ENCODE measurements around the gene USP44. TPM values are rescaled to one million over a fixed set of nuclear protein-coding genes. Genes with fewer than 3 reads are reported as not detected.
A peak's percentile ranks its signal among the peaks of the same experiment; 100 is the strongest.
"Not testable (repeated sequence)": the region's sequence is repeated elsewhere in the genome, so short reads cannot be mapped to it uniquely, and the experiment has no call there.

Gene USP44
- total and polyA plus RNA-seq, 4 donors: 1.6 to 4.4 (median 2.0) TPM

DNA sequence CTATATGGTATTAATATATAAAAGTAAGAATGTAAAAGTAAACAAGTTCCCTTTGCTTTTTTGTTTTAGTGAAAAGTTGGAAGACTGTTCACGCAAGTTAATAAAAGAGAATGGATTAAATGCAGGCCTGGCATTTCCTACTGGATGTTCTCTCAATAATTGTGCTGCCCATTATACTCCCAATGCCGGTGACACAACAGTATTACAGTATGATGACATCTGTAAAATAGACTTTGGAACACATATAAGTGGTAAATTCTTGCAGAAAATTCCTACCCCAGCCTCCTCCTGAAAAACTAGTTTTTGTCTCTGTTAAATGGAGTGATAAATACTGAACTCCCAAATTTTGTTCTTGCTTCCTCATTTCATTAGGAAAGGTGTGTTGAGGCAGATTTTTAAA, 56.4 kb downstream of the USP44 start:
- H3K36me3 ChIP-seq (ENCODE audit: control insufficient read depth in 1 of 2, insufficient read depth in 2 of 2, low read length in 1 of 2): peaks cover 1 to 3% of the 10 kb centered on the region in 2 donors

GRCh38 chr12:95492462-95492861, 58.8 kb downstream of the USP44 start:
- DNase-seq: no peak
- H3K4me3 ChIP-seq (ENCODE audit: low read length in 2 of 2): no peak overlapping the region
- no peaks in the 10 kb centered on the region for H3K9me3 ChIP-seq (ENCODE audit: control insufficient read depth, low read length)
- peaks cover 1 to 3% of the 10 kb centered on the region in 2 donors for H3K36me3 ChIP-seq (ENCODE audit: control insufficient read depth in 1 of 2, insufficient read depth in 2 of 2, low read length in 1 of 2)
- intact Hi-C loops (cut with DNase I): no loop called here
- no peaks in the 10 kb centered on the region for H3K4me1 ChIP-seq (ENCODE audit: control insufficient read depth in 1 of 2, insufficient read depth in 2 of 2, low read length in 2 of 2)
- WGBS, 2 donors: 88 to 89% methylated on average over 2 of the region's 2 CpGs
- H3K27ac ChIP-seq (ENCODE audit: low read depth in 1 of 2, low read length in 2 of 2): no peak overlapping the region
- no peaks in the 10 kb centered on the region for H3K27me3 ChIP-seq (ENCODE audit: control insufficient read depth in 1 of 2, insufficient read depth in 2 of 2, low read length in 1 of 2)
- ATAC-seq (ENCODE audit: low FRiP score): no peak

More for the DNA sequence above, 56.4 kb downstream of the USP44 start:
- DNase-seq: no peak
- Histone ChIP-seq H3K4me1 (ENCODE audit: control insufficient read depth in 1 of 2, insufficient read depth in 2 of 2, low read length in 2 of 2) (no peaks in the 10 kb centered on the region), H3K4me3 (ENCODE audit: low read length in 2 of 2) (no peak overlapping the region), H3K27me3 (ENCODE audit: control insufficient read depth in 1 of 2, insufficient read depth in 2 of 2, low read length in 1 of 2) (no peaks in the 10 kb centered on the region), H3K27ac (ENCODE audit: low read depth in 1 of 2, low read length in 2 of 2) (no peak overlapping the region), H3K9me3 (ENCODE audit: control insufficient read depth, low read length) (no peaks in the 10 kb centered on the region)
- no peak for ATAC-seq (ENCODE audit: low FRiP score)
- WGBS, 2 donors: 95 to 96% methylated on average over 2 of the region's 2 CpGs
- intact Hi-C loops (cut with DNase I): no loop called here

DNA sequence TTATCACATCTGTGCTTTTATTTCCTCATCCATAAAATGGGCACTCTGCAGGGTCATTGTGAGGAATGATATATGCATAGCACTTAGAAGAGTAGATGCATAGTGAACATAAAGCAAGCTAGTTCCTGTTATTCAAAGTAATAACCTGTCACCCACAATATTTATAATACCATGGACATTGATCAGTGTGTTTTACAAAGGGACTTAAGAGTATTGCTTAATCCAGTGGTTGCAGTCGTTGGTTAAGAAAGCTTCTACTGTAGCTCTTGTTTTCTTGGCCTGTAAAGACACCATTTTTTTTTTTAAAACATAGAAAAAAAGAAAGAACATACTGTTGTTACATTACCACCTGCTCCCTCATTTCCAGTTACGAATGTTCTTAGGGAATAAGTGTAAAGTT, 64.3 kb downstream of the USP44 start:
- DNase-seq (no peak), ATAC-seq (ENCODE audit: low FRiP score) (no peak)
- H3K27ac ChIP-seq (ENCODE audit: low read depth in 1 of 2, low read length in 2 of 2): no peak overlapping the region
- H3K36me3 ChIP-seq (ENCODE audit: control insufficient read depth in 1 of 2, insufficient read depth in 2 of 2, low read length in 1 of 2): no peaks in the 10 kb centered on the region
- no peaks in the 10 kb centered on the region for H3K9me3 ChIP-seq (ENCODE audit: control insufficient read depth, low read length)
- no peaks in the 10 kb centered on the region for H3K4me1 ChIP-seq (ENCODE audit: control insufficient read depth in 1 of 2, insufficient read depth in 2 of 2, low read length in 2 of 2)
- no peaks in the 10 kb centered on the region for H3K27me3 ChIP-seq (ENCODE audit: control insufficient read depth in 1 of 2, insufficient read depth in 2 of 2, low read length in 1 of 2)
- 66 to 76% methylated on average over 2 of the region's 2 CpGs for WGBS, 2 donors
- no peak overlapping the region for H3K4me3 ChIP-seq (ENCODE audit: low read length in 2 of 2)
- intact Hi-C loops (cut with DNase I): no loop called here

DNA sequence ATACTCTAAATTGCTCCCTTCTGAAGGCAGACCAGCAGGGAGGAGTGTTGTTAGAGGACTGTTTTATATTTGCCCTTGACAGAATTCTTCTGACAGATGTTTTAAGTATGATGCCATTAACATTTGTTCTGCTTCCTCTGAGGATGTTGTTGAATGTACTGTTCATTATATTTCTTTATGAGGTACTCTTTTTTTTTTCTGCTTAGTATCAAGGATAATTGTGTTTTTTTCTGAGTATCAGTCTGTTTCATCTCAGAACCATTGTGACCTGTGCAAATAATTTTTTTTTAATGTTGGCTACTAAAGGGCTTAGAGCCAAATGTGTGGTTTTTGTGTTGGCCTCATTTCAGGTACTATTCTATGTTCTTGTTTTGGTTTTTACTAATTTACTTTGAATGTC, 66.8 kb downstream of the USP44 start:
- intact Hi-C loops (cut with DNase I): no loop called here
- H3K4me3 ChIP-seq (ENCODE audit: low read length in 2 of 2): no peak overlapping the region
- H3K27ac ChIP-seq (ENCODE audit: low read depth in 1 of 2, low read length in 2 of 2): no peak overlapping the region
- no peaks in the 10 kb centered on the region for H3K27me3 ChIP-seq (ENCODE audit: control insufficient read depth in 1 of 2, insufficient read depth in 2 of 2, low read length in 1 of 2)
- no peaks in the 10 kb centered on the region for H3K36me3 ChIP-seq (ENCODE audit: control insufficient read depth in 1 of 2, insufficient read depth in 2 of 2, low read length in 1 of 2)
- DNase-seq: no peak
- no peaks in the 10 kb centered on the region for H3K9me3 ChIP-seq (ENCODE audit: control insufficient read depth, low read length)
- peaks cover 0 to 3% of the 10 kb centered on the region in 2 donors for H3K4me1 ChIP-seq (ENCODE audit: control insufficient read depth in 1 of 2, insufficient read depth in 2 of 2, low read length in 2 of 2)
- ATAC-seq (ENCODE audit: low FRiP score): no peak

DNA sequence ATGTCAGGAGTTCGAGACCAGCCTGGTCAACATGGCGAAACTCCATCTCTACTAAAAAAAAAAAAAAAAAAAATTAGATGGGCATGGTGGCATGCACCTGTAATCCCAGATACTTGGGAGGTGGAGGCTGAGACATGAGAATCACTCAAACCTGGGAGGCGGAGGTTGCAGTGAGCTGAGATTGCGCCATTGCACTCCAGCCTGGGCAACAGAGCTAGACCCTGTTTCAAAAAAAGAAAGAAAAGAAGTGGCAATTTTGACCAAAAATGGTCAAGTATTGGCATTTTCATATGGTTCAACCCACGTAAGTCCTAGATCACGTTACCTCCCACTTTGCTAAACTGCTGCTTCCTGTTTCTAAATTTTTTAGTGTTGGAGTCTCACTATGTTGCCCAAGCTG, 68.7 kb downstream of the USP44 start:
- H3K27me3 ChIP-seq (ENCODE audit: control insufficient read depth in 1 of 2, insufficient read depth in 2 of 2, low read length in 1 of 2); DNase-seq; H3K9me3 ChIP-seq (ENCODE audit: control insufficient read depth, low read length); intact Hi-C loops (cut with DNase I); H3K4me3 ChIP-seq (ENCODE audit: low read length in 2 of 2); H3K36me3 ChIP-seq (ENCODE audit: control insufficient read depth in 1 of 2, insufficient read depth in 2 of 2, low read length in 1 of 2); ATAC-seq (ENCODE audit: low FRiP score); H3K27ac ChIP-seq (ENCODE audit: low read depth in 1 of 2, low read length in 2 of 2); H3K4me1 ChIP-seq (ENCODE audit: control insufficient read depth in 1 of 2, insufficient read depth in 2 of 2, low read length in 2 of 2): not testable (repeated sequence)
- 89 to 93% methylated on average over 6 of the region's 6 CpGs for WGBS, 2 donors

- DNase-seq: no peak
- intact Hi-C loops (cut with DNase I): no loop called here
- ATAC-seq (ENCODE audit: low FRiP score): no peak
- Histone ChIP-seq H3K27ac (ENCODE audit: low read depth in 1 of 2, low read length in 2 of 2) (no peak overlapping the region), H3K4me3 (ENCODE audit: low read length in 2 of 2) (no peak overlapping the region), H3K4me1 (ENCODE audit: control insufficient read depth in 1 of 2, insufficient read depth in 2 of 2, low read length in 2 of 2) (peaks cover 3 to 5% of the 10 kb centered on the region in 2 donors), H3K9me3 (ENCODE audit: control insufficient read depth, low read length) (no peaks in the 10 kb centered on the region), H3K27me3 (ENCODE audit: control insufficient read depth in 1 of 2, insufficient read depth in 2 of 2, low read length in 1 of 2) (no peaks in the 10 kb centered on the region), H3K36me3 (ENCODE audit: control insufficient read depth in 1 of 2, insufficient read depth in 2 of 2, low read length in 1 of 2) (peaks cover 0 to 5% of the 10 kb centered on the region in 2 donors)
- 78 to 82% methylated on average over 7 of the region's 7 CpGs for WGBS, 2 donors
Measured at GRCh38 chr12:95481888-95482287, 69.4 kb downstream of the USP44 start.

- ATAC-seq (ENCODE audit: low FRiP score) (no peak), DNase-seq (no peak)
- H3K9me3 ChIP-seq (ENCODE audit: control insufficient read depth, low read length): no peaks in the 10 kb centered on the region
- H3K27ac ChIP-seq (ENCODE audit: low read depth in 1 of 2, low read length in 2 of 2): peak overlapping the region in 1 of 2 donors; percentile 36
- intact Hi-C loops (cut with DNase I): no loop called here
- peaks cover 3 to 8% of the 10 kb centered on the region in 2 donors for H3K4me1 ChIP-seq (ENCODE audit: control insufficient read depth in 1 of 2, insufficient read depth in 2 of 2, low read length in 2 of 2)
- H3K36me3 ChIP-seq (ENCODE audit: control insufficient read depth in 1 of 2, insufficient read depth in 2 of 2, low read length in 1 of 2): peaks cover 0 to 5% of the 10 kb centered on the region in 2 donors
- H3K4me3 ChIP-seq (ENCODE audit: low read length in 2 of 2): no peak overlapping the region
- H3K27me3 ChIP-seq (ENCODE audit: control insufficient read depth in 1 of 2, insufficient read depth in 2 of 2, low read length in 1 of 2): no peaks in the 10 kb centered on the region
- WGBS, 2 donors: 64 to 74% methylated on average over 3 of the region's 3 CpGs
Measured at GRCh38 chr12:95481072-95481471, 70.2 kb downstream of the USP44 start.

GRCh38 chr12:95480230-95480629, 71.0 kb downstream of the USP44 start:
- Histone ChIP-seq H3K9me3 (ENCODE audit: control insufficient read depth, low read length) (no peaks in the 10 kb centered on the region), H3K4me3 (ENCODE audit: low read length in 2 of 2) (no peak overlapping the region), H3K27me3 (ENCODE audit: control insufficient read depth in 1 of 2, insufficient read depth in 2 of 2, low read length in 1 of 2) (no peaks in the 10 kb centered on the region), H3K36me3 (ENCODE audit: control insufficient read depth in 1 of 2, insufficient read depth in 2 of 2, low read length in 1 of 2) (peaks cover 0 to 5% of the 10 kb centered on the region in 2 donors), H3K4me1 (ENCODE audit: control insufficient read depth in 1 of 2, insufficient read depth in 2 of 2, low read length in 2 of 2) (peaks cover 3 to 10% of the 10 kb centered on the region in 2 donors), H3K27ac (ENCODE audit: low read depth in 1 of 2, low read length in 2 of 2) (no peak overlapping the region)
- no peak for ATAC-seq (ENCODE audit: low FRiP score)
- WGBS, 2 donors: 7 to 14% methylated on average over 2 of the region's 2 CpGs
- intact Hi-C loops (cut with DNase I): no loop called here
- DNase-seq: no peak

- intact Hi-C loops (cut with DNase I): loop anchor here (5.0 to 10.0 kb wide), 4 partner anchors 33 to 100 kb away; no protein-coding TSS in a partner anchor
- Histone ChIP-seq H3K4me1 (ENCODE audit: control insufficient read depth in 1 of 2, insufficient read depth in 2 of 2, low read length in 2 of 2) (peaks cover 0 to 10% of the 10 kb centered on the region in 2 donors), H3K4me3 (ENCODE audit: low read length in 2 of 2) (peak overlapping the region; percentile 75 to 90), H3K36me3 (ENCODE audit: control insufficient read depth in 1 of 2, insufficient read depth in 2 of 2, low read length in 1 of 2) (peaks cover 0 to 5% of the 10 kb centered on the region in 2 donors), H3K27me3 (ENCODE audit: control insufficient read depth in 1 of 2, insufficient read depth in 2 of 2, low read length in 1 of 2) (no peaks in the 10 kb centered on the region), H3K27ac (ENCODE audit: low read depth in 1 of 2, low read length in 2 of 2) (peak overlapping the region; percentile 19 to 58), H3K9me3 (ENCODE audit: control insufficient read depth, low read length) (no peaks in the 10 kb centered on the region)
- WGBS, 2 donors: 0% methylated on average over 16 of the region's 16 CpGs
- ATAC-seq (ENCODE audit: low FRiP score) (no peak), DNase-seq (no peak)
Measured at GRCh38 chr12:95474660-95474958, 76.7 kb downstream of the USP44 start.

Measured in aorta (tissue), 5 donors.